Keratinocyte (primary cell): ENCODE results near the gene DOCK11.

Experiments
- EZH2 ChIP-seq: IDR thresholded peaks from one replicate; pipeline ENCODE4 v1.6.1; 2012; ENCODE audit warnings: inconsistent platforms, mild to moderate bottlenecking, low read length, moderate library complexity
- TF ChIP-seq, protein P1 (sequence below), 3 experiments: IDR thresholded peaks in 1 of 3; conservative IDR thresholded peaks in 1 of 3; optimal IDR thresholded peaks in 1 of 3; 2 replicates in 2 of 3; 3 replicates in 1 of 3; pipeline versions ENCODE3 to v1.5.1; 2011; ENCODE audit warnings: low read length in 3 of 3, mild to moderate bottlenecking in 3 of 3, moderate library complexity in 2 of 3, control low read depth in 1 of 3, inconsistent platforms in 1 of 3; ENCODE audit not compliant: insufficient read depth in 2 of 3; ENCODE audit errors: extremely low read depth in 1 of 3

- TF ChIP-seq, protein P1, sequence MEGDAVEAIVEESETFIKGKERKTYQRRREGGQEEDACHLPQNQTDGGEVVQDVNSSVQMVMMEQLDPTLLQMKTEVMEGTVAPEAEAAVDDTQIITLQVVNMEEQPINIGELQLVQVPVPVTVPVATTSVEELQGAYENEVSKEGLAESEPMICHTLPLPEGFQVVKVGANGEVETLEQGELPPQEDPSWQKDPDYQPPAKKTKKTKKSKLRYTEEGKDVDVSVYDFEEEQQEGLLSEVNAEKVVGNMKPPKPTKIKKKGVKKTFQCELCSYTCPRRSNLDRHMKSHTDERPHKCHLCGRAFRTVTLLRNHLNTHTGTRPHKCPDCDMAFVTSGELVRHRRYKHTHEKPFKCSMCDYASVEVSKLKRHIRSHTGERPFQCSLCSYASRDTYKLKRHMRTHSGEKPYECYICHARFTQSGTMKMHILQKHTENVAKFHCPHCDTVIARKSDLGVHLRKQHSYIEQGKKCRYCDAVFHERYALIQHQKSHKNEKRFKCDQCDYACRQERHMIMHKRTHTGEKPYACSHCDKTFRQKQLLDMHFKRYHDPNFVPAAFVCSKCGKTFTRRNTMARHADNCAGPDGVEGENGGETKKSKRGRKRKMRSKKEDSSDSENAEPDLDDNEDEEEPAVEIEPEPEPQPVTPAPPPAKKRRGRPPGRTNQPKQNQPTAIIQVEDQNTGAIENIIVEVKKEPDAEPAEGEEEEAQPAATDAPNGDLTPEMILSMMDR (optimal IDR thresholded peaks at IDR 0.05 in 1 of 3, IDR thresholded peaks at IDR 0.05 in 1 of 3, conservative IDR thresholded peaks at IDR 0.05 in 1 of 3; ENCODE audit: extremely low read depth in 1 of 3, insufficient read depth in 2 of 3, low read length in 3 of 3), result no peak
- no peak for TF ChIP-seq EZH2
Observed at GRCh38 chrX:118726887-118727685, 231.5 kb downstream of the DOCK11 start, which contains the start of gene IL13RA1.
